SKM-1 treated with dmso at 0.1 percent for 144 hours (cell line): ENCODE data around the gene GAST.

Experiments used
- DNase-seq: peaks from one replicate; lab custom pipeline; 2025; ENCODE audit not compliant: unreplicated experiment; lab: John Stamatoyannopoulos, UW

Gene GAST

DNA sequence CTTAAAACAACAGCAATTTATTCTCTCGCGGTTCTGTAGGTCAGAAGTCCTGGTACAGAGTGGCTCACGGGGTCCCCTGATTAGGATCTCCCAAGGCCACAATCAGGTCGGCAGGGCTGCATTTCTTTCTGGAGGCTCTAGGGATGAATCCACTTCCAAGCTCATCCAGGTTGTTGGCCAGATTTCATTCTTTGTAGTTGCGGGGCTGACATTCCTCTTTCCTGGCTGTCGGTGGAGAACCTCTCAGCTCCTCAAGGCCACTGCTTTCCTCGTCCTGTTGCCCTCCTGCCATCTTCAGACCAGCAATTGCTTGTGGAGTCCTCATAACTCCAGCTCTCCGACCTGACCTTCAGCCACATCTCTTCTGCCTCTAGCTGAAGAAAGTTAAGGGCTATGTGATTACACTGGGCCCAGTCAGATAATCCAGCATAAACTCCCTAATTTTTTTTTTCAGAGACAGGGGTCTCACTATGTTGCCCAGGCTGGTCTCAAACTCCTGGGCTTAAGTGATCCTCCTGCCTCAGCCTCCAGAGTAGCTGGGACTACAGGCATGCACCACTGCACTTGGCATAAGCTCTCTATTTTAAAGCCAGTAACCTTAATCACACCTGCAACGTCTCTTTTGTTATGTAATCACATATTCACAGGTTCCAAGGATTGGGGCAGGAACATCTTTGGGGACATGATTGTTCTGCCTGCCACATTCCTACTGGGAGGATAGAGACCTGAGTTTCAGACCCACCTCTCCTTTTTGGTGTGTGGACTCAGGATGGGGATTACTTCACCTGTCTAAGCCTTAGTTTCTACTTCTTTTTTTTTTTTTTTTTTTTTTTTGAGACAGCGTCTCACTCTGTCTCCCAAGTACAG is 4.1 kb upstream of the GAST start:
- DNase-seq = no peak

DNA sequence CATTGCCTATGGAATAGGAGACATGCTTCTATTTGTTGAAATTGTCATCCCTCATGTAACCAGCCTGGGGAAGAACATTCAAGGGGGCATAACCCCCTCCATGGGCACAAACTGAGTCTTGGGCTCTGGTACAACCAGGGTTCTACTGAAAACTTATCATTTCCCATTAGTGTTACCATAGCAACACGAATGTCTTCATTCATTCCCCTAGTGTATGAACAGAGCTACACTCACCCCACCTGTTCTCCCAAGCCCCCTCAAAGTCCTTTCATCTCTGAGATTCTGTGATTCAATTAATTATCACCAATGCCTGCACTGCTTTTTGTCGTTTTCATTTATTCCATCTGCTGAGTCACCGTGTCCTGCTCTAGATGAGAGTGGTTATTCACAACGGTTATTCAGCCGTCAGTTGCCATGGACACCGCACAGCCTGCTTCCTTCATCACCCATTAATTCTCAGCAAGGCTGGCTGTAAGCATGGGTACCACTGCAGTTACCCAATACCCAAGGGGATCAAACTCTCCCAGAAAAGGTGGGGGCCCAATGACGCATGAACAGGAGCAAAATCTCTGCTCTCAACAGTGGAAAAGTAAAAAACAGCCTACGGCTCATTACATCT is 1.6 kb upstream of the GAST start:
- no peak for DNase-seq

DNA sequence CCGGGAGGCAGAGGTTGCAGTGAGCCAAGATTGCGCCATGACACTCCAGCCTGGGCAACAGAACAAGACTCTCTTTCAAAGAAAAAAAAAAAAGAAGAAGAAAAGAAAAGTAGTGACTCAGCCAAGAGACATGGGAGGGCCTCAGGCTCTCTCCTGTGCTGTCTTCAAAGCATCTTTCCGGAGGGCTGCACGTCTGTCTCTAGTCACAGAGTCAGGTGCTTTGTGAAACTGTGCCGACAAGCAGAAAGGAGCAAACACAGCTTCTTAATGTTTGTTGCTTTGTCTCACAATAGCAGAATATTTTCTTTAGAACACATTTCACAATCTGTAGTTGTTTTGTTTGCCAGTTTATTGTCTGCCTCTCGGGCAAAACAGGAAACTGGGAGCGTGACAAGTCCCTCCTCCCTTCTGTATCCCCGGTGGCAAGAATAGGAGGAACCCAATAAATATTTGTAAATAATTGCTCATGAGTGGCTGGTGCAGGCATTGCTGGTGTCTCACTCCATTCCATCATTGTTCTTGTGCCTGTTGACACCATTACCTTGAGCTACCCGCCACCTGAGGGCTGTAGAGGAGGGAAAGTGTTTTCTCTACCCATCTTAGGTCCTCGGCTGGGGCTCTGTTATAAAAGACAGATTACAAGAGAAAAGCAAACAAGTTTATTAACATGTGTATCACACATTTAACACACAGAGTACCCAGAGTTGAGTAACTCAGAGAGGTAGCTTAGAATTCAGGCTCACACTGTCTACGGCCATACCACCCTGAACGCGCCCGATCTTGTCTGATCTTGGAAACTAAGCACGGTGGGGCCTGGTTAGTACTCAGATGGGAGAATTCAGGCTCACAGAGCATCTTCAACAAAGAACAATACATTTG is 5.5 kb downstream of the GAST start:
- peak; percentile 11 for DNase-seq

DNA sequence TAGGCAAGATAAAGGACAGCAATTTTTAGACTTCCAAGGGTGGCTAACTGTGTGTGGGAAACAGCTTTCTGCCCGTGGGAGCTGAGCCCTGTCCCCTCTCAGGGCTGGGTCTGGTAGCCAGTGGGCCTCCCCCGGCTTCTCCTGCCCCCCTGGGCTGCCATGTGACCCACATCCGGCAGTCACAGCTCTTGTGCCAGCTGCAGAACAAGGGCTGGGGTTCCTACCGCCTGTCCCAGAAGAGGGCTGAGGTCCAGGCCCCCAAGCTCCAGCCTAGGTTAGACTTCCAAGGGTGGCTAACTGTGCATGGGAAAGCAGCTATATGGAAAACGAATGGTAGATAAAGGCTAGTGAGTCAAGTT is 6.1 kb downstream of the GAST start:
- no peak for DNase-seq

DNA sequence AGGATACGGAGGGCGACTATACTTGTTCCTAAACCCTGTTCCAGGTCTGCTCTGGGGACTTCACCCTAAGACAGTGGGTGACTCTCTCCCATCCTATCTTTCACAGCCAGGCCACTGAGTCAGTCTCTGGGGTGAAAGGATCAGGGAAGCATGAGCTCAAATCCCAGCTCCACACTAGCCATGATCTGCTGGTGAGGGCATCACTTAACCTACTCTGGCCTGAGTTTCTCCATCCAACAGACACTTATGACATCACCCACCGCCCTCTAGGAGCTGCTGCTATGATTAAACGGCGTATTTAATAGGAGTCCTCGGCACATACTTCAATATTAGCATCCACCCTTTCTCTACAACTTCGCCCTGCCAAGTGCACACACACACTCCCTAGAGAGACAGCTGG is 10.1 kb downstream of the GAST start:
- DNase-seq = no peak

DNA sequence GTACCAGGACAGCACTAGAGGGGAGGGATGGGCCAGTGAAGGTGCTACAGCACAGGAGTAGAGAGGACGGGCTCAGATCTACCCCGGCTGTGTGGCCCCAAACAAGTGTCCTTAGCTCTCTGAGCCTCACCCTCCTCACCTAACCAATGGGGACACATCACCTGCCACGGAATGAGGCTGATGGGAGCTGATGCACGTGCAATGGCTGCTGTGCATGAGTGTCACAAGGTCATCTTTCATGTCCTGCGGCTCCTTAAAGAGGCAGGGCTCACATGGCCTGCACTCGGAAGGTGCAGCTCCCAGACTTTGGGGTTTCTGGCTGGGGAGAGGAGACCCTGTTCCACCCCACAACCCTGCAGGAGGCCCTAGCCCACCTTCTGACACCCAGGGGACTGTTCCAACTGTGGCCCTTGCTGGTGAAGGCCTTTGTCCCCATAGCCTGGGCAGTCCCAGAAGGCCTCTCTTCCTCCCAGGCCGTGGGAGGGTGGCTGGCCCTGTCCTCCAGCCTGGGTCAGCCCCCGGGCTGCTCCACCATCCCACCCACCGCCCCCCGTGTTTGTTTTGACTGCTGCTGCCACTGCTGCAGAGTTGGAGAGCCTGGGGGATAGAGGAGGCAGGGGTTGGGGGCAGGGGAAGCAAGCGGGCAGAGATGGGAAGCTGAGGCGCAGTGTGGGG is 11.8 kb downstream of the GAST start:
- DNase-seq = no peak

DNA sequence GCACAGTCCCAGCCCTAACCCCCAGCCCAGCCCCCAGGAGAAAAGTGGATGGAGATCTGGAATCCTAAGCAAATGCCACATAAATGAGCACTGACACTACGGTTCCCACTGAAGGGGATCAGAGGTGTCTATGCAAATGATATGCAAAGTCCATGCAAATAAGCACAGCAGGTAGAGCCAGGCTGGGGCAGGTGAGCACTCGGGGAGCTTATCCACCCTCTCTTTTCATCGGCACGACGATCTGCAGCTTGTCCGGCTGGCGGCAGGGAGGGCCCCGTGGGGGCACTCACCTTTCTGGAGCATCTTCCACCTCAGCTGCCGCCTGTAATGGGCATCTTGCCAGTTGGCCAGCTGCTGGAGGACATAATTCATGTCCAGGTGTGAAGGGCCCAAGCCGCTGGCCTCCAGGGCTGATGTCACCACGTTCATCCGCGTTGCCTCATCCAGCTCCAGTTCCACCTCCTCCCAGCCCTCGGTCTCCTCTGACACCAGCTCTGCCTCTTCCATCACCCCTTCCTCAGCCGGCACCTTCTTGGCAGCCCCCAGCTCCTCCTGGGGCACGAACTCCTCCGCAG is 12.4 kb downstream of the GAST start:
- no peak for DNase-seq

DNA sequence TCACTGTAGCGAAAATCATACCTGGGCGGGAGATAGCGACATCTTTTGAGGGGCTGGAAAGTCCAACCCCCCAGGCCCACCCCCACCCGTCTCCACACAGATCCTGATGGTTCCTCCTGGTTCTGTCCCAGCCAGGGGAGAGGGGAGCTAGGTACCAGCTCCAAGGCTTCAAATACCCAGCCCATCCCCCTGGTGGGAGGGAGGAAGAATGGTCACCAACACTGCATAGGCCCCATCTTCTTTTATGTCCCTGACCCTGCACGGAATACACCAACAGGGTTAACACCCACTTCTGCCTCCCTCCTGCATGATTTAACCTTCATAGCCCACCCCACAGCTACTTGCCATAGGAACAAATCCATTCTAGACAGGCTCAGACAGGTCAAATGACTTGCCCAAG is 13.0 kb downstream of the GAST start:
- no peak for DNase-seq

DNA sequence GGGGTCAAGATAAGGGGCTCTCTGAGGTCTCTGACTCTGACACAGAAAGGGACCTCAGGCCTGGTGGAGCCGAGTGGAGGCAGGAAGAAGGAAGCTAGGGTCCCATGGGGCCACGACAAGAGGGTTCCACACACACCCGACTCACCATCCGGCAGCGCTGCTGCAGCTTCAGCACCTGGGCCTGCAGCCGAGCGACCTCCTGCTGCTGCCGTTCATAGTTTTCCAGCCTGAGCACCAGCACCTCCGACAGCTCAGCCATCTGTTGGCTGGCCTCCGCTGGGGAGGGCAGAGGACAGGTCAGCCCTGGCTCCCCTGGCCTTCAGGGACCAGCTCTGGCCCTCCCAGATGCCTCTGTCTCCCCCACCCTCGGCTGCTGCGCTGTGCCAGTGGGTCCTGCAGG is 15.9 kb downstream of the GAST start:
- no peak for DNase-seq

DNA sequence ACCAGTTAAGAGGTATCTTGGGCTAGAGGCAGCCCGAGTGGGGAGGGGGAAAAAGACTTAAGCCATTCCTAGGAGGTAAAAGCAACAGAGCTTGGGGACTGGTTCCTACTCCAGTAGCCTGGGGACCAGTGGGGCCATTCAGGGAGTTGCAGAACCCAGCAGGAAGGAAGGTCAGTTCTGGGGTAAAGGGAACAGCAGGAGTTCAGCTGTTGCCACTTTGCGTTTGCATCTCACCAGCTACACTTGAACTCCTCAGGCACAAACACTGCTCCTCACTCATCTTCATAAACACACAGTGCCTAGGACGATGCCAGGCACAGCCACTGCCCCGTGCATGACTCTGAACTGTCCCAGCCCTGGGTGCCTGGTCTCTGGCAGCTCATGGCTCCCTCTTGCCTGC is 18.3 kb downstream of the GAST start:
- no peak for DNase-seq

DNA sequence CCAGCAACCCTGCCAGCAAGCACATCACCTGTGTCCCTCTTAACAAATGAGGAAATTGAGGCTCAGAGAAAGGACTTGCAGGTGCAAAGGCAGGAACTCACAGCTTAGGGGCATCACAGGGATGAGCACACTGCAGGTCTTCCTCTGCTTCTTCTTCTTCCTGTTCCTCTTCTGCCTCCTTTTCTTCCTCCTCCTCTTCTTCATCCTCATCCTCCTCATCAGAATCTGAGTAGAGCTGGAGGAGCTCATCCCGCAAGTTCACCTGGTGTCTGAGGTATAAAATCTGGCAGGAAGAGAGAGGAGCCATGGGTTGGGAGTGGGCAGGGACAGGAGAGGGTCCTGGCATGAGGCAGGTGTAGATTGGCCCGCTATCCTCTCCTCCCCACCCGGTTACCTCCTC is 19.7 kb downstream of the GAST start:
- DNase-seq = peak; percentile 2

DNA sequence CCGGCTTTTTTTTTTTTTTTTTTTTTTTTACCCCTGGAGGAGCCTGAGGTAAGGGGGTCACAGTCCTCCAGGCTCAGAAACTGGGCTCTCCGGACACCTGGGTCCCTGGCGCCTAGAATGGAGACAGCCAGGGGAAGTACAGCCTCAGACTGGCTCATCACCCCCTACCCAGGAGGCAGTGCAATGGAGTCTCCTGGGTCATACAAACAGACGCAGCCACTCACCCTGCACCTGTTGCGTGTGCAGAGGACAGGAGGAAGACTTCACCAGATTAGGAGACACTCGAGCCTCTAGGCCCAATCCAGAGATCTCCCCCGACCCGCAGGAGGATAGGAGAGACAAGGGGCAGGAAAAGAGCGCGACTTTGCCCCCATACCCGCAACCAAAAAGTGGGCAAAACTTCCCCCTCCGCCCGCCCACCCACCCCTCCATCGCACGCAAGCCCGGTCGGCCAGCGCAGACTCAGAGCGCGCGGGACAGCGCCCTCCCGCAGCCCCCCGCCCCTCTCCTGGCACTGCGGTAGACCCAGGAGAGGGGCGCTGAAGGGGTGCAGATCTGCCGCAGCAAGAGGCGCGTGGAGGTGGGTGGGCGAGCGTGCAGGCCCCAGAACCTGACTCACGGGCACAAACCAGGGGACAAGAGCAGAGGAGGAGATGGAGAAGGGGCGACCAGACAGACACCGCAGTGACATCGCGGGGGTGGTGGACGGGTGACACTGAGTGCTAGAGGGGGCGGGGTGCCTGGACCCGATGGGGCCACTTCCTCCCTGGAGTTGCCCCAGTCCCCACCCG is 21.4 kb downstream of the GAST start:
- no peak for DNase-seq

DNA sequence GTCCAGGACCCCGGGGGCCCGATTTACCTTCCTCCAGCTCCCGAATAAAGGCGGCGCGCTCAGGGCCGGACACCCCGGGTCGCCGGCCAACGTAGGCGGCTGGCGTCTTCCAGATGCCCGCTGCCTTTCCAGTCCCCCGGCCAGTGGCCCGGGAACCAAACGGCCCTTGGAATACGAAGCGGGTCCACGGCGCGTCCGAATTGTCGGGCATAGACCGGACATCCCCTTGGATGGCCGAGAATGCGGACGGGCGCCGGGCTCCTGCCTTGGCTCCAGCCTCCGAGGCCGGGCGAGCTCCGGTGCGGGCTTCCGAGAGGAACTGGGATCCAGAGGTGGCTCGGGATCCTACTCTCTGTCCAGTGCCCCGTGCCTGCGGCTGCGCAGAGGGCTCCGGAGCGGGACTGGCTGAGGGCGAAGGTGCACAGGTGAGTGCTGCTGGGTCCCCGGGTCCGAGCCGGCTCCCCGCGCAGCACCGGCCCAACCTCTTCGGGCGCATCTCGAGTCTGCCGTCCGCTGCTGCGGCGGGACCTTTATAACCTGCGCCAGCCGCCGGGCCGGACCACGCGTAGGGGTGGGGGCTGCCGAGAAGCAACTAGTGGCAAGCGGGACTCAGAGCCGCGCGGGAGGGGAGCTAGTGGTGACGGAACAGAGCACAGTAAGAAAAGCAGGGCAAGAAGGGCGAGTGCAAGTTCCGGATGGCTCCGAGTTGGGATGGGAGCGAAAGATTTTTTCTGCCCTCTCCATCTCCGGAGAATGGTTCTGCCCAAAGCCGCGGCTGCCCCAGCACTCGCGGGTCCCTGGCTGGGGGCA is 22.2 kb downstream of the GAST start, which contains the start of gene HAP1:
Gene HAP1, minus strand, starts transcription at position 505 of the 810 bp plus-strand sequence. Its CDS starts 9 bp downstream, at position 496.
- DNase-seq = no peak

DNA sequence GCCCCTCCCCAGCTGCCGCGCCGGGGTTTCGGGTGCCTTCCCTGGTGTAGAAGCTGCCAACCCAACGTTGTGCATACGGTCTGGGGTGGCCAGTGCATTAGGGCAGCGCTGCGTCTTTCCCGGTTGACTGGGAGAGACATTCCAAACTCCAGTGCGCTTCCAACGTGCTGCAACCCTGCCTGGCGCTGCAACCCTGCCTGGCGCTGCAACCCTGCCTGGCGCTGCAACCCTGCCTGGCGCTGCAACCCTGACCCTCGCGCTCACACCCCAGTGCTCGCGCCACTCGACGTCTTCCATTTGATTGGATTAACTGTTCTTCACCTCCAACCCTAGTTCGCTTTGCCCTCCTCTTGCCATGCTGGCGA is 22.8 kb downstream of the GAST start:
- DNase-seq = no peak

DNA sequence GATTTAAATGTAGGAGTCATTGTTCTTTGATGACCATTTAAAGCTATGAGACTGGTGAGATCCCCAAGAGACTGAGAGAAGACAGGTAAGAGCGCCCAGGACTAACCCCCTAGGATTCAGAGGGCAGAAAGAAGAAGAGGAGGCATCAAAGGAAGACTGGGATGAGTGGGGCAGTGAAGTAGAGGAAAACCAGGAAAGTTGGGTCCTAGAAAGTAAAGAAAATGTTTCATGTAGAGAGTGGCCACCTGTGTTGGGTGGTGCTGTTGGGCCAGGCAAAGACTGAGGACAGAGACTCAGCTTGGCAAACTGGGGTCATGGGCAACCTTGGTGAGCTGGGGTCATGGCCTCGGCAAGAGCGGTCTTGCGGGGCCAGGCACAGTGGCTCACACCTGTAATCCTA is 23.6 kb downstream of the GAST start:
- DNase-seq = no peak

DNA sequence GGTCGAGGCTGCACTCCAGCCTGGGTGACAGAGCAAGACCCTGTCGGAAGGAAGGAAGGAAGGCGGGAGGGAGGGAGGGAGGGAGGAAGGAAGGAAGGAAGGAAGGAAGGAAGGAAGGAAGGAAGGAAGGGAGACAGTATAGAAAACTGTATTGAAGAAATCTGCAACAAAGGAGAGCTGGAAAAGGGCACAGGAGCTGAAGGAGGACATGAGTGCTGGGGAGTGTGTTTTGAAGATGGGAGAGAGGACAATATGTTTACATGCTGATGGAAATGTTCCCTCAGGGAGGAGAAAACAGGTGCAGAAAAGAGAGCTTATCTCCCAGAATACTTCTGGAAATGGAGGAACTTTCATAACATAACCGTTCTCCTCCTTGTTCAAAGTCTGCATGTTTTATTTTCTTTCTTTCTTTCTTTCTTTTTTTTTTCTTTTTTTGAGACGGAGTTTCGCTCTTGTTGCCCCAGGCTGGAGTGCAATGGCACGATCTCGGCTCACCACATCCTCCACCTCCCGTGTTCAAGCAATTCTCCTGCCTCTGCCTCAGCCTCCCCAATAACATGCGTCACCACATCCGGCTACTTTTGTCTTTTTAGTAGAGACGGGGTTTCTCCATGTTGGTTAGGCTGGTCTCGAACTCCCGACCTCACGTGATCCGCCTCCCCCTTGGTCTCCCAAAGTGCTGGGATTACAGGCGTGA is 25.0 kb downstream of the GAST start:
- no peak for DNase-seq

DNA sequence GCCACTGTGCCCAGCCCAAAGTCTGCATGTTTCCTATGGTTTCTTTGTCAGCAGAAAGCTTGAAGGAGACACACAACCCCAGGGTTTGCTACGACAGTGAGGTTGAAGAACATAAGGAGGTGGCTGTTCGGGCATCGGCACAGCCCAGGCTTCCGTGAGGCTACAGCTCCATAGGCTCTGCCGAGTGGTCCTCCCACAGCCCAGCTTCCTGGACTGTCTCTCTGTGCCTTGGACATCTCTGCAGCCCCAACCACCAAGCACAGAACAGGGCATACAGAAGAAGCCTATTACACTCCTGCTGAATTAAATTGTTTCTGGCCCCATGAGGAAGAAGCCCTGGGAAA is 25.5 kb downstream of the GAST start:
- no peak for DNase-seq

DNA sequence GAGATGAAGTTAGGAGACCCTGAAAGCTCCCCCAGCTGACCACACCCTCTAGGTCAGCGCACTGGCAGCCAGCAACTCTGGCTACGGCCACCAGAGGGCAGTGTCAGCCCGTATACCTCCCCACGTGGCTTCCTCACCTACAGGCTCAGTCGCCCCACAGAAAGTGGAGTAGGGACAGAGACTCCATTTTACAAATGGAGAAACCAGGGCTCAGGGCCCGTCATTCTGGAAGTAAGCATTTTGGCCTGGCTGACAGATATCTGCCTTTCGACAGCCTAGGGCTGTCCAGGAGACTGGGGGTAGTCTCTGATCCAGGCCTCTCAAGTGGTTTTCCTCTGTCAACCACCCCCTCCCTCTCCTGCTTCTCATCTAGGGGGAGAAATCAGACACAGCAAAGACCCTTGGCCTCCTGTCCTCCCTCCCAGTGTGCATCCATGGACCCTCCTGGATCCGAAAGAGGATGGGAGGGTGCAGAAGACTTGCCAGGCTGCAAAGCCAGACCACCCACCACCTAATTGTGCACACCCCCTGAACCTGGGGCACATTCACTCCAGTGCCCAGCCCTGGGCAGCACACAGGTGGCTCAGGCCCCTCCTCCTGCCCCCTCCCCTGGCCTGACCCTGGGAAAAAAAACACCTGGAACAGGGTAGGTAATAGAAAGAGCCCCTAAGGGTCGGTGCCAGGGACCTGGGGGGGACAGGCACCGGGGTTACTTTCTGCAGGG is 26.1 kb downstream of the GAST start:
- peak; percentile 69 for DNase-seq
